CD14-positive monocyte (primary cell): ENCODE results near the gene RAC3. TPM values are rescaled to one million over a fixed set of nuclear protein-coding genes. Genes with fewer than 3 reads are reported as not detected.

Source experiments
- DNase-seq, 3 donors: peaks; one replicate each; pipeline ENCODE4 v3.0.0-alpha.2; 2011 to 2022
- H2AFZ ChIP-seq: 2 replicates; pipeline ENCODE4 v1.6.0; 2012; ENCODE audit warnings: mild to moderate bottlenecking, low read depth, low read length, inconsistent platforms; ENCODE audit not compliant: insufficient read depth, poor library complexity, severe bottlenecking
- H3K27ac ChIP-seq, 2 donors: 1 replicate in 1 of 2; 2 replicates in 1 of 2; pipeline ENCODE4 v1.5.1; 2012 to 2013; ENCODE audit warnings: low read length in 2 of 2, control low read depth in 1 of 2, inconsistent platforms in 1 of 2, low read depth in 1 of 2, mild to moderate bottlenecking in 1 of 2
- H3K27me3 ChIP-seq, 2 donors: one replicate each; pipeline versions ENCODE4 v1.6.0 to v1.6.1; 2011 to 2013; ENCODE audit warnings: low read length in 2 of 2; ENCODE audit not compliant: control insufficient read depth in 2 of 2, insufficient read depth in 2 of 2
- H3K36me3 ChIP-seq, 2 donors: replicated peaks in 1 of 2; 1 replicate in 1 of 2; 2 replicates in 1 of 2; pipeline versions ENCODE4 v1.5.1 to v1.6.1; 2012 to 2013; ENCODE audit warnings: low read length in 2 of 2, control low read depth in 1 of 2, inconsistent platforms in 1 of 2, mild to moderate bottlenecking in 1 of 2; ENCODE audit not compliant: insufficient read depth in 2 of 2, control insufficient read depth in 1 of 2
- H3K4me1 ChIP-seq, 2 donors: 1 replicate in 1 of 2; 2 replicates in 1 of 2; pipeline versions ENCODE4 v1.5.1 to v1.6.1; 2012 to 2013; ENCODE audit warnings: low read length in 2 of 2, control low read depth in 1 of 2, inconsistent platforms in 1 of 2, mild to moderate bottlenecking in 1 of 2, moderate library complexity in 1 of 2; ENCODE audit not compliant: insufficient read depth in 2 of 2, control insufficient read depth in 1 of 2
- H3K4me2 ChIP-seq: replicated peaks from 2 replicates; pipeline ENCODE3; 2012; ENCODE audit warnings: low read length, moderate library complexity, mild to moderate bottlenecking; ENCODE audit not compliant: poor library complexity, severe bottlenecking; ENCODE audit errors: extremely low read depth
- H3K4me3 ChIP-seq, 3 experiments: fragments of 200-600 bp in 1 of 3; sonication (generic) in 1 of 3; replicated peaks in 1 of 3; 1 replicate in 2 of 3; 2 replicates in 1 of 3; pipeline ENCODE4 v1.5.1; 2011 to 2013; ENCODE audit warnings: low read length in 3 of 3, mild to moderate bottlenecking in 3 of 3, control low read depth in 2 of 3, low read depth in 2 of 3, inconsistent platforms in 1 of 3, moderate library complexity in 1 of 3
- H3K79me2 ChIP-seq: 2 replicates; pipeline ENCODE4 v1.6.0; 2012; ENCODE audit warnings: mild to moderate bottlenecking, control low read depth, inconsistent platforms, low read length, moderate library complexity; ENCODE audit not compliant: insufficient read depth
- H3K9ac ChIP-seq: 2 replicates; pipeline ENCODE4 v1.6.0; 2017; ENCODE audit warnings: low read length, mild to moderate bottlenecking; ENCODE audit not compliant: insufficient read depth, poor library complexity, severe bottlenecking
- H3K9me3 ChIP-seq, 2 donors: replicated peaks in 1 of 2; 1 replicate in 1 of 2; 2 replicates in 1 of 2; pipeline versions ENCODE4 v1.5.1 to v1.6.1; 2012 to 2013; ENCODE audit warnings: low read length in 2 of 2, control low read depth in 1 of 2; ENCODE audit not compliant: control insufficient read depth in 1 of 2, insufficient read depth in 1 of 2
- H4K20me1 ChIP-seq: 2 replicates; pipeline ENCODE4 v1.6.0; 2012; ENCODE audit warnings: mild to moderate bottlenecking, low read length, control low read depth, moderate library complexity; ENCODE audit not compliant: insufficient read depth
- H3K27ac Mint-ChIP-seq, 7 donors: one replicate each; pipeline ENCODE4 v1.8.0; 2020; ENCODE audit warnings: mild to moderate bottlenecking in 7 of 7, mixed read lengths in 7 of 7, moderate library complexity in 6 of 7, inconsistent platforms in 2 of 7
- H3K27me3 Mint-ChIP-seq, 3 donors: one replicate each; pipeline ENCODE4 v1.8.0; 2021 to 2022; ENCODE audit warnings: low read depth in 3 of 3, mild to moderate bottlenecking in 3 of 3, mixed read lengths in 3 of 3, moderate library complexity in 3 of 3, inconsistent platforms in 1 of 3
- H3K36me3 Mint-ChIP-seq, 2 donors: one replicate each; pipeline ENCODE4 v1.8.0; 2020; ENCODE audit warnings: mixed read lengths in 2 of 2, inconsistent platforms in 1 of 2, mild to moderate bottlenecking in 1 of 2
- H3K4me1 Mint-ChIP-seq: one replicate; pipeline ENCODE4 v1.8.0; 2020; ENCODE audit warnings: mild to moderate bottlenecking, mixed read lengths
- H3K4me3 Mint-ChIP-seq, 2 donors: one replicate each; pipeline ENCODE4 v1.8.0; 2020; ENCODE audit warnings: mild to moderate bottlenecking in 2 of 2, mixed read lengths in 2 of 2, moderate library complexity in 1 of 2
- H3K9me3 Mint-ChIP-seq, 7 donors: one replicate each; pipeline ENCODE4 v1.8.0; 2020 to 2022; ENCODE audit warnings: mixed read lengths in 7 of 7, mild to moderate bottlenecking in 6 of 7, moderate library complexity in 6 of 7, inconsistent platforms in 2 of 7
- CTCF ChIP-seq: fragments of 200-600 bp; IDR thresholded peaks from one replicate; pipeline ENCODE4 v1.8.0; 2022; ENCODE audit warnings: antibody characterized with exemption, mild to moderate bottlenecking
- WGBS: methylation state at CpG from one replicate; pipeline ENCODE4 v1.1.5; 2013; ENCODE audit warnings: missing lambda C conversion rate; ENCODE audit not compliant: insufficient coverage; 5-methylcytosine and 5-hydroxymethylcytosine counted together
- intact Hi-C, 2 donors: fragments of 100-400 bp; cut with micrococcal nuclease; formaldehyde crosslinking; loops; one replicate each; pipeline versions ENCODE4 v1.15.0 to v1.15.1; 2023
- polyA plus RNA-seq, 3 donors: library from polyadenylated mRNA; depleted of rRNA in 1 of 3; unstranded in 2 of 3; stranded (reverse) in 1 of 3; fragments of 300-500 nt in 2 of 3; fragments of >200 nt in 1 of 3; fragmentation: Illumina TruSeq in 2 of 3; gene quantifications; 1 replicate in 2 of 3; 2 replicates in 1 of 3; pipeline ENCODE4 v1.2.3, GENCODE V29; 2012 to 2021

Gene RAC3
- polyA plus RNA-seq, 3 donors: 1.8 TPM; not detected in 2

- no peaks in the 10 kb centered on the region for H3K27me3 ChIP-seq
- intact Hi-C loops: no loop called here
- H3K4me3 ChIP-seq: no peak overlapping the region
- no peaks in the 10 kb centered on the region for H3K79me2 ChIP-seq
- H4K20me1 ChIP-seq: no peaks in the 10 kb centered on the region
- Mint-ChIP-seq H3K36me3 (peaks cover 16 to 49% of the 10 kb centered on the region in 2 donors), H3K27ac (no peak overlapping the region), H3K4me3 (no peak overlapping the region), H3K9me3 (peaks cover 0 to 2% (median 0%) of the 10 kb centered on the region in 7 donors), H3K27me3 (no peaks in the 10 kb centered on the region), H3K4me1 (no peaks in the 10 kb centered on the region)
- no peak for TF ChIP-seq CTCF
- no peak overlapping the region for H2AFZ ChIP-seq
- no peaks in the 10 kb centered on the region for H3K4me1 ChIP-seq
- WGBS: 97% methylated on average over 16 of the region's 30 CpGs
- H3K9me3 ChIP-seq: no peaks in the 10 kb centered on the region
- no peak for DNase-seq
- H3K27ac ChIP-seq: no peak overlapping the region
- no peak overlapping the region for H3K4me2 ChIP-seq
- H3K9ac ChIP-seq: no peak overlapping the region
- H3K36me3 ChIP-seq: peaks cover 14 to 30% of the 10 kb centered on the region in 2 donors
Observed at GRCh38 chr17:81996757-81997441, 34.6 kb upstream of the RAC3 start.

GRCh38 chr17:81998212-81998611 is 33.3 kb upstream of the RAC3 start:
- H3K27ac ChIP-seq: no peak overlapping the region
- Mint-ChIP-seq H3K4me1 (no peaks in the 10 kb centered on the region), H3K27me3 (no peaks in the 10 kb centered on the region), H3K27ac (peak overlapping the region in 1 of 7 donors; percentile 75), H3K36me3 (peaks cover 16 to 49% of the 10 kb centered on the region in 2 donors), H3K4me3 (no peak overlapping the region), H3K9me3 (peaks cover 0 to 2% (median 0%) of the 10 kb centered on the region in 7 donors)
- H3K79me2 ChIP-seq: no peaks in the 10 kb centered on the region
- H2AFZ ChIP-seq: no peak overlapping the region
- no peak for DNase-seq
- TF ChIP-seq CTCF: no peak
- no peak overlapping the region for H3K4me2 ChIP-seq
- H3K4me1 ChIP-seq: no peaks in the 10 kb centered on the region
- 100% methylated on average over 1 of the region's 7 CpGs for WGBS
- H3K9ac ChIP-seq: no peak overlapping the region
- H3K27me3 ChIP-seq: no peaks in the 10 kb centered on the region
- H3K9me3 ChIP-seq: no peaks in the 10 kb centered on the region
- no peak overlapping the region for H3K4me3 ChIP-seq
- no peaks in the 10 kb centered on the region for H4K20me1 ChIP-seq
- intact Hi-C loops: no loop called here
- peaks cover 14 to 30% of the 10 kb centered on the region in 2 donors for H3K36me3 ChIP-seq
